Renal pelvis (tissue), 4 donors: ENCODE measurements around the gene FAT1. TPM values are rescaled to one million over a fixed set of nuclear protein-coding genes. Genes with fewer than 3 reads are reported as not detected.

Source experiments
- DNase-seq: peaks from one replicate; pipeline ENCODE4 v3.0.0-alpha.2; 2013
- polyA plus RNA-seq, 3 donors: library from polyadenylated mRNA; unstranded; fragments of 120-200 nt; gene quantifications; one replicate each; pipeline ENCODE4 v1.2.1, GENCODE V29; 2013; ENCODE audit not compliant: insufficient read length in 3 of 3

The FAT1 gene
- polyA plus RNA-seq, 3 donors, result 230 to 305 (median 250) TPM

DNA sequence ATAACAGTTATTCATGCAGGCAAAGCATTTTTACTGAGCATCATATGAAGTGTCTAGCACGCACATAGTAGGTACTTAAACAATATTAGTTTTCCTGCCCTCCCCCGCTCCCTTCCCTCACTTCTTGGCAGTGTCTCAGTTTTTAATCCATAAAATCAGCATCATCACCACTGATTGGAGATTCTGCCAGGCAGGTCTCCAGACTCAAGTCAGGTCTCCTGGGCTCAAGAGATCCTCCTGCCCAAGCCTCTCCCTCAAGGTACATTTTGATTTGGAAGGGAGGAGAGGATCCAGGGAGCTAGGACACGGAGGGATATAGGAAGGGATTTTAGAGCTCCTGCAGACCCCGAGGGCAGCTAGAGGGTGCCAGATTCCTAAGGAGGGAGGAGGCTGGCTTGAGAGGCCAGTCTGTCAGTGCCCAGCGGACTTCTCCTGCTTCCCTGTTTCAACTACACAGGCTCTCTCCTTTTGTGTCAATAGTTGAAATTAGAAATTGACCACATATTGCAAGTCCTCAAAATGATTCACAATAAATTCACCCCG lies 4.4 kb upstream of the FAT1 start:
- no peak for DNase-seq

DNA sequence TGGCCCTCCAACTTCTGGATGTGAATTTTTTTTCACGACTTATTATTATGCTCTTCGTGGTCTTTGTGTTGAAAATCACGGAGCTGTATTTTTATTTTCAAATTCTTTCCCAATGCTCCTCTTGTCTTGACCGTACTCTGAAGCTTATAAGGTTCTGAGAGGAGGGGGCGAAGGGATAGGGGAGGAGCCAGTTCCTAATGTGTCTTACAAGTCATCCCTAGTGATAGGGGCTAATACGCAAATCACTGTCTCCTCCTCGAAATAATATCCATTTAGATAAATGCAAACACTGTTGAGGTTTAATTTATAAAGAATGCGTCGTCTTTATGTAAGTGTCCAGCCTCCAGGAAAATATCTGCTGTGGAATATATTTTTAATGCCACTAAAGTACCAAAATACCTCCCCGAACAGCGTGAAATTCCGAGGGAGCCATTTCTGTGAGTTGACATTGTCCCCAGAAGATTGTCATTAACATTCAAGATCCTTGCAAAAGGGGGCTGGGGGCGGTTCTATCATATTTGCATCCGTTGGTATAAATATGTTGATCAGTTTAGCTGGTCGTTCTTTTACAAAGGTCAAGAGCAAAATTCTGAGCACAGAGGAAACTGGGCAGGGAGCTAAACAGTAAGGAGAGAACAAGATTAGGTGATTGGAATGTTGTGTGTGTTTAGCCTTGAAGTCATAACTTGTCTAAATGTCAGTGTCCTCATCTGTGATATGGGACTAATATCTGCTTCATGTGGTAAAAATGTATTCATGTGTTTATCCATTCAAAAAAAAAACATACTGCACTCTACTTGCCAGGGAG lies 3.7 kb upstream of the FAT1 start:
- DNase-seq, result no peak

DNA sequence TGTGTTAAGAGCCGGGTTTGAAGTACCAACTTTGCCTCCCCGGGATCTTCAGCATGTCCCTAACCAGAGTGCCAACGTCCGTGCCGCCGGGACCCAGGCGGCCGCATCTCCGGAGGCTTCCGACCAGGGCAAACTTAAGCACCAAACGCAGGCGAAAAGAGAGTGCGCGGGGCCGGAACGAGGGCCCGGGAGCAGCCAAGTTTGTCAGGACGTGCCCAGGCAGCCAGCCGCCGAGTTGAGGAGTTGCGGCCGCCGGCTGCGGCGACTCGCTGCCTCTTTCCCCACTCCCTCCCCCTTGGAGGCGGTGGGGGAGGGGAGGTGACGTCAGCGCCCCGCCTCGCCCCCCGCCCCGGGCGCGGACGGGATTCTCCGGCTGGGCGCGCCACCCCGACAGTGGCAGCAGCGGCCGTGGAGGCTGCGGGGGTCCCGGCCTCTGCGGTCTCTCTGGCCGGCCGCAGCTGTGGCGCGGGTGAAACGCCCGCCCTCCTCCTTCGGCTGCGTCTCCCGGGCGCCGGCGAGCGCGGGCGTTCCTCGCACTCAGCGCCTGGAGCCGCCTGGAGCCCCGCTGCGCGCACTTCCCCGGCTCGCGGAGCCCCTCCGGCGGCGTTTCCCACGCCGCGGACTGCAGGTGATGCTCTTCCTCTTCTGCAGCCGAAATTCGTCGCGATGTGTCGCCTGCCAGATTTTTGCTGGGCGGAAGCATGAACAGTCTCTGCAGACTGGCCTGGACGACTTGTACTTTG lies 2.9 kb upstream of the FAT1 start:
- DNase-seq, result peak; percentile 88

DNA sequence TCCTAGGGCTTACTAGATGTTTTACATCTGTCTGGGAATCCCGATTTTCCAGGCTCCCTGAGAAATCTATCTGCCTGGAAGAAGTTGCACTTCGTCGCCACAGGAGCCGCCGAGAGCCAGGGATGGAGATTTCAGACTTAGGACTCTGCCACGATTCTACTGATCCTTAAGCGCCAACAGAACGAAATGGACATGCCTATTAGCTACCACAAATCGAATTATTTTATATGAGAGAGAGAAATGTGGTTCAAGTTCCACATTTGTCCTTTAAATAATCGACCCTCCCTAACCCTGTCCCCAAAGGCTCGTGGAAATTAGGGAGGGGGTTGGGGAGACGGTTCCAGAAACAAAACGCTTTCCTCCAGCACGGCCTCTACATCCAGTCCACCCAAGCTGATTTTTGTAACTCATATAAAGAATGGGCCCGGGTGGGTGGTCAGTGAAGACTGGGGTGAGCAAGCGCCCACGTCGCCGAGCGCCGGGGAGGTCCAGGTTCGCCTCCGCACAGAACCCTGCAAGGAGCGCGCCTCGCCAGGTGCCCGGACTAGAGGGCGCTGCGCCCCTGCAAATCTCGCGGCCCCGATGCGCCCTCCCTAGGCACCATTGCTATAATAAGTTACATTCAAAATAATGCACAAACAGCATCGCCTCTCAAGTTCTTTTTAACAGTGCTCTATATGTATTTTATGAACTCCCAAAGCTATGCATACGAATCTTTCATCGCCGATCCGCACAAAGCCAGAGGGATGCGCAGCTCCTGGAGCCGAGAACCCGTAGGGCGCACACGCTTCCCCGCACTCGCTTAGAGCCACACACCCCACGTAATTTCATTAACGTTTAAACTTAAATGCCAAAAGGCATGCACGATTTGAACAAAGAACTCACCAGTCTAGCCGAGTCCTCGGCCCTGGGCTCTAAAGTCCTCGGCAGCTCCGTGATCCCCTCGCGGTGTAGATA lies 2.1 kb upstream of the FAT1 start:
- DNase-seq, result peak; percentile 87

DNA sequence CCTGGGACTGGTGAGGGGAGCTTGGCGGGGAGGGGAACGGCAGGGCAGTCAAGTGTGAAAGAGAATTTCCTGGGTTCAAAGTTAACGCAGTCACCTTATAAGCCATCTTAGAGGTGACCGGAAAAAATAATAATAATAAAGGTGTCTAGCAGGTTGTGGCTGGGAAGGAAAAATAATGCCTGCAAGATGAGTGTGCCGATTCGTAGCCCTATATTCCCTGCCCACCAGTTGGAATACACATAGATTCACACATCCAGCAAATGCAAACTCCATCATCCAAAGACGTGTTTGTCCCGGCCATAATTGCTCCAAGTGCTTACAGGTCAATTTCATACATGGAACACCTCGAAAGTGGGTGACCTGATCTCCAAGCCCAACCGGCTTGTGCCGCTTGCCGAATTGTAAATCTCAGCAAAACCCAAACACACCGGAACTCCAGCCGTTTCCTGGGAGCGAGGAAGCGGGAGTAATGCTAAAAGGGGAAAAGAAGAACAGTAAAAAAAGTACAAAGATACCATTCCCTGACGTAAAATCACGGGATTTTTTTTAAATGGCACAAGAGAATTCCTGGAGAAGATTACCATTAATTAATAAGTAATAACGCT lies 1.3 kb upstream of the FAT1 start:
- DNase-seq, result peak; percentile 60

DNA sequence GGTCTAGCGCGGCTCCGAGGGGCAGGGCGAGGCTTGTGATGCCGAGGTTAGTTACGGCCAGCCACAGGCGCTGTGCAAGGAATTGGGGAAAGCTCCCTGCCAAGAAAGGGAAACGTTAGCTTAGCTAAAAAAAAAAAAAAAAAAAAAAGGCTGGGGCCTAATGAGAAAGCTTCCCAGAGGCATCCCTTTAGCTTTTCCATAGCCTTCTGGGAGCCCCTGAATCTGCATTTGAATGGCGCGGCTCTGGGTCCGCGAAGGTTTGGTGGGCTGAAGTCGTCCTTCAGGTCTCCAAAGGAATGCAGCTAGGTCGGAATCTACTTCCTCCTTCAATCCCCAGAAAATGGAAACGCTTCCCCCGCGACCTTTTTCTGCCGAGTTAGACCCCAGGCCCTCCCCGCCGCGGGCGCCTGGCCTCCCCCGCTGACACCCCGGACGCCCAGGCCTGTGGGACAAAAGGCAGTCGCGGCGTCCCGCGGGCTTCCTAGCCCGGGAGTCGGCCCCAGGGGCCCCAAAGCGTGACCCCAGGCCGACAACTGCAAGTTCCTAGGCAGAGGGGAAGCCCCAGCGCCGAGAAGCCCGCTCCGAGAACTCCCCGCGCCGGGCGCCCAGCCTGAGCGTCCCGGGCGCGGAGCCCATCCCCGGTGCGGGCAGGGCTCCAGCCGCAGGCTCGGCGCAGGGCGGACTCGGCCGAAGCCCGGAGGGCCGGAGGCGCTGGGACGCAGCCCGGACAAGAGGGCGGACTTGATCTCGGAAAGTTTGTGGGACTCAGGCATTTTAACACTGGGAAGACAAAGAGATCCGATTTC lies 605 bp upstream of the FAT1 start:
- no peak for DNase-seq

DNA sequence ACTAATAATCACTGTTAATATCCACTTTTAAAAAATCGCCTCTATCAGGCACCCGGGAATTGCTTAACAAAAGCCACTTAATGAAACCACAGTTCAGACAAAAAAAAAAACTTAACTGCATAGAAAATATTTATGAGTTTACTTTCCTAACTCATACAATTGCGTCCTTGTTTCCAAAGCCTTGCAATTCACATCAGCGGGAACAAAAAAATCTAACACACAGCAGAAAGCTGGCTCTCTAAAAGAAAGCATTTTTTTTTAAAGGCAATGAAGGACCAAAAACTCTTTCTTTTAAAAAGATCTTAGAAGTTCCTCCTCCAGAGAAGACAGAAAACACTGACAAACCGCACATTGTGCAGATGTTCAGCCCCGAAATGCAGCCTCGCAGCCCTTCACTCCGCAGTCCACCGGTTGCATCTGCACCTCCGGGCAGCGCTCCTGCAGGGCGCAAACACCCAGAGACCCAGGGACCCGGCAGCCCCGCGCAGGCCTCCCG lies 812 bp downstream of the FAT1 start:
- DNase-seq, result no peak

DNA sequence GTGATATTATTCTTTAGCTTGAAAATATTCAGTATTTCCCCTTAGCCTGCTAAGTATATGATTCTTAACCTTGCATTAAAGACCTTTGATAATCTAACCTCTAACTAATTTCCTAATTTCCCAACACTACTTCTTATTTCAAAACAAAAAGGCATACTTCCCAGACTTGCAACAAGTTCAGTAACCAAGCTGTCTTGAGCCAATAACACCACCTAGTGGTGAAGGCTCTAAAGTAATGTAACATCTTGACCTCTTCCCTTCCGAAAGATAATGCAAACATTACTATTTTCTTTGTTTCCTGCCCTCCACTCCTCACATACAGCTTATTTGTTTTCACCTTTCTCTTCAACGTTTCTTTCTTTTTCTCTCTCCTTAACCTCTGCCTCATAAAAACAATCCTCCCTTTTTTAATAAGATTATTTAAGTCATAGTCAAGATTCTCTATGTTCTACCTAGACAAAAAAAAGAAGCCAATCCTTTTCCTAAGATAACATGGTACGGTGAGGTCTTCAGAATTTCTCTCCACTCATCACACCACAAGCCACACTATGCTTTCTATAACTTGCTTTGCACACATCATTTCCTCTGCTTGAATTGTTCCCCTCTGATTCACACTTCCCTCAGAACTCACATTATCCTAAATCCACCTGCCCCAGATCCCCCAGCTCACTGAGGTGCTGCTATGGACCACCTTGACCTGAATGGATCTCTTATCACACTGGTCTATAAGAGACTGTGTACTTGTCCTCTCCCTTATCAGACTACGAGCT lies 3.5 kb downstream of the FAT1 start:
- DNase-seq, result no peak

DNA sequence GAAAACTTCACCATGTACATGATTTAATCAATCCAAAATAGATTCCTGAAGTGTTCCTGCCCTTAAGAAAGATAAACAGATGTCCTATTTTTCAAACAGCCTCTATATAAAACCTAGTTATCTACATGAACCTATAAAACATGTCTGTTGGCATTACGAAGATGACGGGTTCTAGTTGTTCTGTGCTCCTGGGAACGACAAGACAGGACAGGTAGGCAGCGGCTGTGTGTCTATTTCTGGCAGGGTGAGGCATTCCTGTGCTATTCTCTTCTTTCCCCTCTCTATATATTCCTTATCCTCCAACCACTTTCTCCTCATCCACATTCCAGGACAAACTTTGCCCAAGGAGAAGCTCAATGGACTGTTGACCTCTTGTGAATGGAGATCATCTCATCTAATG lies 6.1 kb downstream of the FAT1 start:
- DNase-seq, result no peak

DNA sequence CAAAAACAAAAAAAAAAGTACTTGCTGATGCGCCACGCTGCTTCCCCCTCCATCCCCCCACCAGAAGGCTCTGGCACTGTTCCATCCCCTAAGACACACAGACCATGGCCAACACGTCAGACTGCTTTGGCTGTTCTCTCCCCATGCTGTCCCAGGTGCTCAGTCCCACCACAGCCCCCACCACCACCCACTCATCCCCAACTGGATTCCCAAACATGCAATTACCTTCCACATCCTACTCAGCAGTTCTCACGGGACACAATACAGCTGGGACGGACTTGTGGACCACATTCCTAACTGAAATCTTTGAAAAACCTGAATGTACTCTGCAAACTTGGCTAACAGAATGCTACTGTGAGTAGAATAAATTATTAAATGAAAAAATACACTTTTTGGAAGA lies 8.6 kb downstream of the FAT1 start:
- no peak for DNase-seq

DNA sequence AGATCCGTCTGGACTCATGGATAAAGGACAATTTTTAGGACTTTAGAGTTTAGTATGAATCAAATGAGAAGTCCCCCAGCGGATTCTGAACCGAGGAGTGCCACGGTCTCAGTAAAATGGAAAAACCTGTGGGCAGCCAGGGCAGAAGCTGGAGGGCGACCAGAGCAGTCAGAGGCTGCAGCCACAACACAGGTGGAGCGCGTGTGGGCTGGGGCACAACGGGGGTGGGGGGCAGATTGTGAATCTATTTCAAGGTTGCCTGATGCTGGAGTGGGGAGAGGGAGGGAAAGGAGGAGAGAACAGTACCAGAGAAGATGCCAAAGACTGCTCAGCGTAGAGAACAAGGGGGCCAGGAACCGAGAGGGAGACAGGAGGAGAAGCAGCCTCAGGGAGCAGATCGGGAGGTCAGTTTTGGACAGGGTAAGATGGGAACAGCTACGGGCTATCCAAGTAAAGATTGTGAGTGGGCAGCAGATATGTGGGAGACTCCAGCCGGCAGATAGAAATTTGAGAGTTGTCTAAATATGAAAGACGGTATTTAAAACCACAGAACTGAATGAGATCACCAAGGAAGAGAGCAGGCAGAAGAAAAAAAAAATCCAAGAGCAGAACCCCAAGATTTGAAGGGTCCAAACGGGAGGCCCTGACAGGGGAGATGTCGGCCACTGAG lies 9.5 kb downstream of the FAT1 start:
- no peak for DNase-seq

DNA sequence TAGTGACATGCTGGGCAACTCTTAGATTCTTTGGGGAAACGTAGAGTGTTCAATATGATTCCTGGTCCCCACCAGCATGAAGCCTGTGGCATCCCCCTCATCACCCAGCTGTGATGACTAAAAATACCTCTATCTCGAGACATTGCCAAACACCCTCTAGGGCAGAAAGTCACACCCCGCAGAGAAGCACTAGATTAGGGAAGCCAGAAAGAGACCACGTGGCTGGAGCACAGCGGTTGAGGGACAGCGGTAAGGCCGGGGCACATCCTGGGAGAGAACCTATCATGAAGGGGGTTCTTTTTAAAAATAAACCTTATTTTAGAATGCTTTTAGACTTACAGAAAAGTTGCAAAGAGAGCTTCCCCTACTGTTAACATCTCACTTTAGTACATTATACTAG lies 11.0 kb downstream of the FAT1 start:
- DNase-seq, result no peak

DNA sequence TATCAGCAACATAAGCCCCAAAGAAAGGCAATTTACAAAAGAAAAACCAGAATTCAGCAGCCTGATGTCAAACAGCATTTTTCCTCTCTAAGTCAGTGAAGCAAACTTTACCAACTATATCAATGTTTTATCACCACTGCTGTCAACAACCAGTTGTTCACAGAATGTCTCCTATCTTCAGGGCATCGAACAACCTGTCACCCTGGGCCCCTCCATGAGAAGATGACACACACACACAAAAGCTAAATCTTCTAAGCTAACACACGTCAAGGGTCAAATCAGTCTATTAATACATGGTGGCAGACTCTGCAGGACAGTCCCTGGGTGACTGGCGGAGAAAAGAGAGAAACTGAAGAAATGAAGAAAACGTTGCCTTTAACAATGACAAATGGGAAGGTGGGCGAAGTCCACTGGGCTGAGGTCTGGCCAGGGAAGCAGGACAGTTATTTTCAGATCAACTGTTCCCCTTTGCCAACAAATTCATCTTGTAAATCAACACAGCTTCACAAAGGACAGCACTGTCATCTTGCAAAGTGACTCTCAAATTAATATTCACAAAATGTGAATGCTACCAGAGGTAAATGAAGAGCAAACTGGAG lies 13.0 kb downstream of the FAT1 start:
- no peak for DNase-seq

DNA sequence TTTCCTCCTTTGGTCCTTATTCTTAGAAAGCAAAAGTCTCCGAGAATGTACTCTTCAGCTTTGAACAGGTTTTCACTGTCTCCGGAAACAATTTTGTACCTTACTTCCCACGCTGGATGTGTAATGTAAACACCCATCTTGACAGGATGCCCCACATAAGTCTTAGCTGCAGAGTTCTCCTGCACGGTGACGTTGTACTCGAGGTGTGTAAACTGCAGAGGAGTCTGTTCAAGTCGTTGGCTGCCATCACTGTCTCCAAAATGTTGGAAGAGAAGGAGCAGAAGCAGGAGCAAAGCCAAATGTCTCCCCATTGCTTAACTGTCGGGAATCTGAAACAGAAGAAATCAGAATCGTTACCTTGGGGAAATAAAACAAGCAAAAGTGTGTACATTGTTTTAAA lies 14.1 kb downstream of the FAT1 start:
- DNase-seq, result no peak

DNA sequence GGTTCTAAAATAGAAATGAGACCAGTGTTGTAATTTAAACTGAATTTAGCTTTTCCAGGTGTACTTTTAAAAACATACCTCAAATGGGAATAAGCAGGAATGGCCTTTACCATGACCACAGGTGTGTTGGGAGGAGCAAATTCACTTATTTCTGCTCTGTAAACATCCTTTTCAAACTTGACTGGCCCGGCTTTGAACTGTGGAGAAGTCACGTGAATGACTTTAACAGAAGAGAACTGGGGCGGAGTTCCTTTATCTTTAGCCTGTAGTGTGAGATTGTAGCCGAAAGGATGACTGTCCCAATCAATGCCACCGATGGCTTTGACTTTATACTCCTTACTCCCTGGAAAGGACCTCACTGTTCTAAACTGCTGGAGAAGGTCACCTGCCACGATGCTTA lies 15.1 kb downstream of the FAT1 start:
- no peak for DNase-seq

DNA sequence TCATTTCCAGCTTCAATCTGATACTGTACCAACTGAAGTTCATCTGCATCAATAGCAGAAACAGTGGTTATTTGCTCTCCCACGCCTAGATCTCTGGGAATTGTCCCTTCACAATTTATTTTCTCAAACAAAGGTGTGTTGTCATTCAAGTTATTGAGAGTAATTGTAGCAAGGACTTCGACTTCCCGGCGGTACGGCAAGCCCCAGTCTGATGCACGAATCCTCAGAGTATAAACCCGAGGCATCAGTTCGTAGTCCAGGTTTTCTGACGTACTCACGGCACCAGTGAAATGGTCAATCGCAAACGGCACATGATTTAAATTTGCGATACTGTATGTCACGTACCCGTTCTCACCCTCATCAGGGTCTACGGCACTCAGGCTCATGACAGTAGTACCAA lies 15.7 kb downstream of the FAT1 start:
- DNase-seq, result no peak

DNA sequence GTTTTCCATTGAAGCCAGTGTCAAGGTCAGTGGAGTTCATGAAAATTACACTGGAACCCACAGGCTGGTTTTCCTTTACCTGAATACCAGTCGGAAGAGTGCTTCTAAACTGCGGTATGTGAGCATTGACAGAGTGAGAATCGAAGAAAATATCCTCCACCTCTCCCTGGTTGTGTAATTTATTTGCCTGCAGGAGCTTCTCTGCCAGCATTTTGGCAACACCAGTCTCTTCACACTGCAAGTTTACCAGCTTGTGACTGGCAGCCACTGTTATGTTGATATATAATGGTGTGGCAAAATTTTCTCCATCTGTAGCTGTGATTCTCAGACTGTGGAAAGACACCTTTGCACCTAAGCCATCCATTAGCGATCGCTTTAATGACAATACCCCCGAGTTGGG lies 16.1 kb downstream of the FAT1 start:
- no peak for DNase-seq

DNA sequence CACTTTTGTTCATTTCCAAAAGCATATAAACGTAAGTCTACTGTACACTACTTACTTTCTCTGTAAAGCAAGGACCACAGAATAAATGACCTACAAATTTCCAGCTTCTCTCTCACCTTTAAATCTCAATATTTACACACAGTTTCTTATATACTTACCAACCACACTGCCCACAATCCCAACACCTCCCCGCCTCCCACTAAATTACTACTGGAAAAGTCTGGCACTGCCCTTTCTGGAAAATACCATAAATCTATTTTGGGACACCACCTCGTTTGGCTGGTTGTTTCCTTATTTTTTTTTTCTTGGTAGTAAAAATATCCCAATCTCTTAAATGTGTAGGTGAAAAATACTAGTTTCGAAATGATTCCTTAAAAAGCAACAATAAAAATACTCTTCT lies 19.6 kb downstream of the FAT1 start:
- no peak for DNase-seq

DNA sequence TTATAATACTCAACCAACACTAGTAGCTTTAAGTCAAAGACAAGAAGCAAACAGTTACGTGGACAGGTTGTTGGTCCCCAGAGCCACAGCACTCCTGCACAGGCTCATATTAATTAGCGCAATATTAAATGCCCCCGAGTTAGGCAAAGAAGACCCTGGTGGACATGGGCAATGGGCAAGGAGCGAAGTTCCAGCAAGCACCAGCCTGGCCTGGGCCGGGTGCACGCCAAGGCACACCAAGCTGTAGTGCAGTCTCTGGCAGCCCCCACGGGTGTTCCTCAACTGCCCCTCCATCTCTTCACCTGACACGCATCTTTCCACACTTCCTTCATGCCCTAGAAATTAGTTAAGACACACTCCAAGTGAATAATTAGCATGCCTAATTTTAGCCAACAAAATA lies 20.1 kb downstream of the FAT1 start:
- DNase-seq, result no peak
